ENCODE results near the gene NBEA.

GRCh38 chr13:35700671-35701070 lies 758.6 kb downstream of the NBEA start:
- TF ChIP-seq CTCF (IDR thresholded peaks at IDR 0.05): no peak
- TF ChIP-seq POLR2A (IDR thresholded peaks at IDR 0.05): no peak

Measured in heart left ventricle (tissue), 13 donors.